Middle frontal gyrus (tissue), 1 donor: Measurements from ENCODE around the gene KRT14.
"Not testable (repeated sequence)": the region's sequence is repeated elsewhere in the genome, so short reads cannot be mapped to it uniquely, and the experiment has no call there.

Experiments used
- DNase-seq: peaks from one replicate; pipeline ENCODE4 v3.0.0-alpha.2; 2015; ENCODE audit warnings: low spot score; ENCODE audit errors: extremely low spot score

KRT14 gene

DNA sequence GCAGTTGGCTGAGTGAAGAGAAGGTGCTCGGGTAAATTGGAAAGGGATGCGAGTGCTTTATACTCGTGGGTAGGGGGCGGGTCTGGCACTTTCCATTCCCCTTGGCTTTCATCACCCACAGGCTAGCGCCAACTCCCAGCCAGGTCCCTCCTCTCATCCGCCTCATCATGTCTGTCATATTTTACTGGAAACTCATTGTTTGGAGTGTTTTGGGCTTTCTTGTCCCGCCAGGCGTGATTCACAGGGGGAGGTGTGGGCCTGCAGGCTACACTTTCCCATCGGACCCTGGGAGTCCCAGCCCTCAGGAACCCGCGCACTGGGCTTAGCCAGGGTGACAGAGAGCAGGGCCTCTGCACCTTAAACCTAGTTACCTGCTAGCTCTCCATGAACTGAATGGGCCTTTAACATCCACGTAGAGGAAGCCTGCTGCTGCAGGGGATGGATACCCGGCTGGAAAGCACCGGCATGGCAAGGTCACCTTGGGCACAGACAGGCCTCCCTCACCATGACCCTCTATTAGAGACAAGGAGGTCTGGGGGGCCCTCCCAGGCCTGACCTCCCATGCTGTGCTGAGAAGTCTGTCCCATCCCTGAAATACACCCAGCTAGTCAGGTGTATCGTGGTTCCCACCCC is at the start of gene KRT14:
Gene KRT14 (minus strand): TSS at position 33 of the 633 bp plus-strand sequence. CDS start 61 bp downstream, outside the sequence.
- DNase-seq = no peak

DNA sequence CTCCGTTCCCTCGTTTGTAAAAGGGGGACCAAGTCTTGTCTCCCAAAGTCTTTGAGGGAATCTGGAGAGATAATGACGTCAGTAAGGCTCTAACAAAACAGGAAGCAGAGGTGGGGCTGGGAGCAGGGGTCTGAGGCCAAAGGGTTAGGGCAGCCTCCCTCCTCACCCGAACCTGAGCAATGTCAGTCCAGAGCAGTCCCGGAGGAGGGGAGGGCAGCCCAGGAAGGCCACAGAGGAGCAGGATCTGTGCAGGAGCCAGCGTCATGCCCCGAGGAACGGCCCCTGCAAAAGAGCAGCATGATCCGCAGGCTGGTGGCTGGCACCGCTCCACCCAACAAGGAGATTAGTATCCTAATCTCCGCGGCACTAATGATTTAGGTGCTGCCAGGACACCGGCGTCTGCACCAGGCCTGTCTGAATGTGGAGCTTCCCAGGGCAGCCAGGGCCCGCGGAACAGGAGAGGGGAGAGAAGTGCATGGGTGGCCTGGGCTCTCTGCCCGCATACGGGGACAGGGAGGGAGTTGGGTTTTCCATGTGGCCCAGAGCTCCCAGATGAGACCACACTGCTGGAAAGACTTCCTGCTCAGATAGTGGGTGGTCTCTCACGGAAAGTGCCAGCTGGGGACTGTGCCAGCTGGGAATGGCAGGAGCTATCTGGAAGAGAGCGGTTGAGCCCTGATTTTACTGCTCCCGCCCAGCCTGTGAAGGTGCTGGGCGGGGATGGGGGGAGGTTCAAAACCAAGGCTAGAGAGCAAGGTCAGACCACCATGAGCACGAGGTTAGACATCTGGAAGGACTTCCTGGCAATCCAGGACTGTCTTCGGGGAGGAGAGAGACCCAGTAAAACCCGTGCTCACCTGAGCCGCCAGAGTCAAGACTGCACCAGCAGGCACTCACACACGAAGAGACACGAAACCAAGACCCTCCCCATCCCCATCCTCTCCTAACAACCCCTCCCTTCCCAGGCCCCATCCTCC is 48.7 kb upstream of the KRT14 start:
- DNase-seq = no peak

DNA sequence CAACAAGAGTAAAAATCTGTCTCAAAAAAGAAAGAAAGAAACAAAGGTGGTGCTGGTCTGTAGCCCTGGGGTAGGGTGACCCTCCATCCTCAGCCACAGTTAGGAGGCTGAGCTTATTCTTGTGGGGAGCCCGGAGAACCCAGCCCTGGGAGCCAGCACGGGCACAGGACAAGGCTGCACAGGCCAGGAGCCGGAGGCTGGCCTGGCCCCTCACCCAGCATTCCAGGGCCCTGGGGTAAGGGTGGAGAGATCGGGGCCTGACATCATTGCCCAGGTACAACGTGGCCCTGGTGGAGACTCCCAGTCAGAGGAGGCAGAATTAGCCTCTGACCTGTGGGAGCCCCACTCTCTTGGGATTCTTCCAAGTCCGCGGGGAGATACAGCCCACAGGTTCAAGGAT is 47.9 kb upstream of the KRT14 start:
- no peak for DNase-seq

DNA sequence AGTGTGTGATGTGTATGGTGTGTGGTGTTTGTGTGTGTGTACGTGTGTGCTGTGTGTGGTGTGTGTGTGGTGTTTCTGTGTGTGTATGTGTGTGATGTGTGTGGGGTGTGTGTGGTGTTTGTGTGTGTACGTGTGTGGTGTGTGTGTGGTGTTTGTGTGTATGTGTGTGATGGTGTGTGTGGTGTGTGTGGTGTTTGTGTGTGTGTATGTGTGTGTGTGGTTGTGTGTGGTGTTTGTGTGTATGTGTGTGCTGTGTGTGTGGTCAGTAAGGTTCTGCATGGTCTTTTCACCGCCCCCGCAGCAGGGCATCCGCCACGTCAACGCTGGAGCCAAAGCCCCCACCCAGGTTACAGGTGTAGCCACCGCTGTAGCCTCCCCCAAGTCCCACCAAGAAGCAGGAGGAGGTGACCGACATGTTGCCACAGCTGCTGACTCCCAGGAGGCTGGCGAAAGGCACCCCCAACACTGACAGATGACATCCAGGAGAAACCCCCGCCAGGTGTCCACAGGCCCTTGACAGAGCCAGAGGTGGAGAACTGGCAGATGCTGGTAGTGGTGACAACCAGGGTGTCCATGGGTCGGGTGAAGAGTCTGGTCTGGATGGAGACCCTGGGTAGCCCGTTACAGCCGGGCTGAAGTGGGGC is 47.0 kb upstream of the KRT14 start:
- no peak for DNase-seq

DNA sequence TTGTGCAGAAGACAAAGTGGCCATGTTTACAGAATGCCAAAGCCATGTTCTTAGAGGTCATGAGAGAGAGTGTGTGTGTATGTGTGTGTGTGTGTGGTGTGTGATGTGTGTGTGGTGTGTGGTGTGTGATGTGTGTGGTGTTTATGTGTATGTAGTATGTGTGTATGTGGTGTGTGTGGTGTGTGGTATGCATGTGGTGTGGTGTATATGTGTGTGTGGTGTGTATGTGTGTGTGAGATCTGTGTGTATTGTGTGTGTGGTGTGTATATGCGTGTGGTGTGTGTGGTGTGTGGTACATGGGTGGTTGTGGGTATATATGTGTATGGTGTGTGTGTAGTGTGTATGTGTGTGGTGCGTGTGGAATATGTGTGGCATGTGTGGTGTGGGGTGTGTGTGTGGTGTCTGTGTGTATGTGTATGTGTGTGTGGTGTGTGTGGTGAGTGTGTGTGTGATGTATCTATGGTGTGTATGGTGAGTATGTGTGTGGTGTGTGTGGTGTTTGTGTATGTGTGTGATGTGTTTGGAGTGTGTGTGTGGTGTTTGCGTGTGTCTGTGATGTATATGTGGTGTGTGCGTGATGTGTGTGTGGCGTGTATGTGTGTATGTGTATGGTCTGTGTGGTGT is 45.9 kb upstream of the KRT14 start:
- DNase-seq = no peak

DNA sequence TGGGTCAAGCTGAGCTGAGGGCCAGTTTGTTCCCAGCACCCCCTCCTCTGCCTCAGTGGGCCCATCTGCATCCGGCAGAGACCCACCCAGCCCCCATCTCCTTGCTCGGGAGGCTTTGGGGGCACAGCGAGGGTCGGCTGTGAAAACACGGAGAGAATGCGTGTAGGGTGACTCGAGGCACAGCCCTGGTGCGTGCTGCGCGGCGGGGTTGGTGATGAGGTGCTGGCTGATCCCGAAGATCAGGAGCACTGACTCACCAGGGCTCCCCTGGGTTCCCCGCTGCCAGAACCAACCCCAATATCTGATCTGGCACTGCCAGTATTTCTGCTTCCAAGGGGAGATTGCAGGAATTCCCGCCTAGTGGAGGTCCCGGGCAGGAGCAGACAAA is 45.2 kb upstream of the KRT14 start:
- no peak for DNase-seq

DNA sequence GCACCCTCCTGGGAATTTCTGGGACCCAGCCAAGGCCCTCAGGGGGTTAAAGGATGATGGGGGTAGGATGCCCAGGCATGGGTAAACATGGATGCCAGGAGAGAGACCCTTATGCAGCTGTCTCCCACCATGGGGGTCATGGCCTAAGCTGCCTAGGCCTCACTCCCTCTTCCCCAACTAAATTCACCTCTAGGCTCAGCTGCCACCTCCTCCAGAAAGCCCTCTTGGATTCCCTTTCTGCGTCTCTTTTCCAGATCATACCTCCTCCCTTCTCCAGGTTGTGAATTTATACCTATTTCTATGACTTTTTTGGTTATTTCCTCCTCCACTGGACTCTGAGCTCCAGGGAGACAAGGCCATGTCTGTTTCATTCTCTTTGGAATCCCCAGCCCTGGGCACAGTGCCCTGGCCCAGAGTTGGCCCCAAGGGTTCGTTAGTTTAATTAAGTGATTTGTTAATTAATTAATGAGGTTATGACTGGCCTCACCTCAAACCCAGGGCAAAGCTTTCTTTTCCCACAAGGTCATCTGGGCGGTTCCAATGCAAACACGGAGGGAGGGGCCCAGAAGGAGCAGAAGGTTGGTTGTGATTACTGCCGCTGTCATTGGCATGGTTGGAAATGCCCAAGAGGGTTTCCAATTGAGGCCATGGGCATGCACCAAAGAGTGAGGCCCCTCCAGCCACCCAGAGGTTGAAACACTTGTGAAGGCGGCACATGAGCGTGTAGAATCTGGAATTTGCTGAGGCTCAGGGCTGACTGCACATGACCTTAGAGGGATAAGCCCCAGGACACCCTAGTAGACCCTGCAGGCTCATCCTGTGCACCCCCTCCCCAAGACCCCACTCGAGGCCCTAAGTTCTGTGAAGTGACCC is 44.6 kb upstream of the KRT14 start:
- no peak for DNase-seq

DNA sequence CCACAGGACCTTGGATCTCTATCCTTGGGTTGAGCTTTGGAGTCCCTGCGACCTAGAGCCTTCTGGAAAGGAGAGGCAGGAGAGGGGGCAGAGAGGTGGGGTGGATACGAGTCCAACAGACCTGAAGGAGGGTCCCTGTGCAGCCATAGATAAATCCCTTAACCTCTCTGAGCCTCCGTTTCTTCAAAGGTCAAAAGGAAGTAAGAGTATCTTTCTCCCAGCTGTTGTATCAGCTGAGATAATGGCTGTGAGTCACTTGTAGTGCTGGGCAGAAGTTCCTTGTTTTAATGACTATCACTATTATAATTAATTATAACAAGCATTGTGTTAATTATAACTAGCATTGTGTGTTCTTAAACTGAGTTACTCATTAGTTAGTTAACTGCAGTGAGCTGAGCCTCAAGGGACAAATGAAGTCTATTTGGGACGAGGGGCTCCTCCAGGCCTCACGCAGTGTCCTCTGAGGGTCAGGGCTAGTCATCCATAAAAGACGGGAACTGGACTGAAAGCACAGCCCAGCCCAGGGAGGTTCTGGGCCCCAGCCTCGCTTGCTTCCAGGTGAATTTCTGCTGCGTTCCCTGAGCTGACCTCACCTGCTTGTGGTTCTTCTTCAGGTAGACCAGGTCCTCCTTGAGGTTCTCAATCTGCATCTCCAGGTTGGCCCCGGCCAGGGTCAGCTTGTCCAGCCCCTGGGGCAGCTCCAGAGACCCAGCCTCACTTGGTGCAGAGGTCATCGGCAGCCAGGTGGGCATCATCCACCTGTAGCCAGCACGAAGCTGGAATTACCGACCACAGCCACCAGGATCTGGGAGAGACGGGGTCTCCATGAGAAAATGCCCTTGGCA is 43.4 kb upstream of the KRT14 start:
- no peak for DNase-seq

DNA sequence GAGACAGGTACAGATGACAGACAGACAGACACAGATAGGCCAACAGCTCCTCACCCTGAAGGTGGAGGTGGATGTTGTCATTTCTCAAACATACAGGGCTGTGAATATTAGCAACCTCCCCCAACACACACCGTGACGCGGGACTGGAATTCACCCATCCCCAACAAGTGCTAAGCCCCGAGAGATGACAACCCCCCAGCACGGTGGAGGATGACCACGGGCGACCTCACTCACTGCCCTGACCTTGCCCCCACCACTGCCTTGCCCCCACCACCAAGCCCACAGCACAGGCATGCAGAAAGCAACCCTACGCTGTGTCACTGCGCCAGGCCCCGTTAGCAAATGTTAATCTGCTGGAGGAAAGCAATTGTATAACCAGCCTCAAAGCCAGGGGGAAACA is 42.6 kb upstream of the KRT14 start:
- no peak for DNase-seq

DNA sequence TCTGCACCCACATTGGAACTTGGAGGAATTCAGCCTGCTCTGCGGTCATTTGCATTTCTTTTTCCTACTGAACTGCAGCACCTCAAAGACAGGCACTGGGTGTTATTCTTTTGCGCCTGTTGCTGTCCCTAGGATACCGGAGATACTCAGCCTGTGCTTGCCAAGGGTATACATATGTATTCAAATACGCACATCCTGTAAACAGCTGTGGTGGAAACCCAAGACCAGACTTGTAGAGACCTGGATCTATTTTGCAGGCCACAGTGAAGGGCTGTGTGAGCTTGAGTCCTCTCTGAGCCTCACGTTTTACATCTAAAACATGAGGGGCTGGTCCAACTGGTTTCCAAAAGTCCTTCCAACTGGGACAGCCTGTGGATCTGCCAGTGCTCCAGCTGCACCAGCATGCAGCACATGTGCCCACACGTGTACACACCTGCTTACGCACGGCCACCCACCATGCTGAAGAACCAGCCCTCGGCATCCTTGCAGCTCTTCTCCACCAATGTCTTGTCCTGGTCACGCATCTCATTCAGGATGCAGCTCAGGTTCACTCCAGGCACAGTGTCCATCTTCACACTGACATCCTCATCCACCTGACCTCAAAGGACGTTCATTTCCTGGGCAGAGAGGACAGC is 42.0 kb upstream of the KRT14 start:
- DNase-seq = not testable (repeated sequence)

DNA sequence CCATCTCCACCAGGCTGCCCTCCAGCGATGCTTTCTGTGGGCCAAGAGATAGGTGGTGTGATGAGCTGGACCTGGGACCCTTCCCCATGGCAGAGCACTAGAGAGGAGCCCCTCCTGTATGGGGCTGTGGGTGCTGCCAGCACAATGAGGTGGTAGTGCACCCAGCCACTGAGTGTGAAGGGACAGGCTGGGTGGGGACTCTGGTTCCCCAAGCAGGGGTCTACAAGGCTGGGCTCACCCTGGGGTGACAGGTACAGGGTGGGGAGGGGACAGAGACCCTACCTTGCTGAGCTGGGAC is 41.3 kb upstream of the KRT14 start:
- DNase-seq = not testable (repeated sequence)

DNA sequence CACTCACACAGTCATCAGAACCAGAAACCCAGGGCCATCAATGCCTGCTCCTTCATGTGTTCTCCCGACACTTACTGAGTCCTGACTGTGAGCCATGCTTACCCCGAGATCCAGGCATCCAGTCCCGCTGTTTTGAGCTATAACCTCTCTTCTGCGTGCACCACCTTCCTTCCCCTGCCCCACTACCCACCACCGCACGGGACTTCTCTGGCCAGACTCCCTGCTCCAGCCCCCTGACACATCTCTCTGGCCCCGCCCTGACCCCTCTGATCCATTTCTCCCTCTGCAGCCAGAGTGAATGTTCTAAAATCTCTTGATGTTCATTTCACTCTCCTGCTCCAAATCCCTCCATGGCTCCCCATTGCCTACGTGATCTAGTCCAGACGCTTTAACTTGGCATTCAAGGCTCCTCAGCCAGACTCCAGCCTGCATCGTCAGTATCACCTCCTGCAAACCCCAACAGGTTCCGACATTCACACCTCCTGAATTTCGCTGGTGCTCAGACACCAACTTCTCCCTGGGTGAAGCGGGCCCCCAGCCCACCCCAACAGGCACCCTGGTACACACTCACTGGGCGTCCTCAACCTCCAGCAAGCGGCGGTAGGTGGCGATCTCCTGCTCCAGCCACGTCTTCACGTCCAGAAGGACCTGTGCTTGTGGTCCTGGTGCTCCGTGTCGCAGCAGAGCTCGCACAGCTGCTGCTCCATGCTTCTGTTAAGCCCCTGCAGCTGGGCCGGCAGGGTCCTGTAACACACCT is 40.8 kb upstream of the KRT14 start:
- no peak for DNase-seq

DNA sequence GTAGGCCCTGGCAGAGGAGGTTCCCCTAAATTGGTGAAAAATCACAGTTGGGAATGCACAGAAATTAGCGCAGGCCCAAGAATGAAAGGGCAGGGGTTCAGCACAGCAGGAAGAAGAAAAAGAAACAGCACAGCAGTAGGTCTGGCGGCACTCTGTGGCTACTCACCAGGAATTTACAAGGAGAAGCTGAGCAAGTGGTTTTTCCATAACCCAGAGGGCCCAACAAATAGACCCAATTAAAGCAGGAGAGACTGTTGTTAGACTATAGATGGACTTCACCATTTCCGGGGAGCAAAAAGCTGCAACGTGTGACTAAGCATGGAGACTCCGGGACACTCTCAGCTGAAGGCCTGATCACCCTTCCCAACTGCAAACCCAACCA is 40.2 kb upstream of the KRT14 start:
- not testable (repeated sequence) for DNase-seq

DNA sequence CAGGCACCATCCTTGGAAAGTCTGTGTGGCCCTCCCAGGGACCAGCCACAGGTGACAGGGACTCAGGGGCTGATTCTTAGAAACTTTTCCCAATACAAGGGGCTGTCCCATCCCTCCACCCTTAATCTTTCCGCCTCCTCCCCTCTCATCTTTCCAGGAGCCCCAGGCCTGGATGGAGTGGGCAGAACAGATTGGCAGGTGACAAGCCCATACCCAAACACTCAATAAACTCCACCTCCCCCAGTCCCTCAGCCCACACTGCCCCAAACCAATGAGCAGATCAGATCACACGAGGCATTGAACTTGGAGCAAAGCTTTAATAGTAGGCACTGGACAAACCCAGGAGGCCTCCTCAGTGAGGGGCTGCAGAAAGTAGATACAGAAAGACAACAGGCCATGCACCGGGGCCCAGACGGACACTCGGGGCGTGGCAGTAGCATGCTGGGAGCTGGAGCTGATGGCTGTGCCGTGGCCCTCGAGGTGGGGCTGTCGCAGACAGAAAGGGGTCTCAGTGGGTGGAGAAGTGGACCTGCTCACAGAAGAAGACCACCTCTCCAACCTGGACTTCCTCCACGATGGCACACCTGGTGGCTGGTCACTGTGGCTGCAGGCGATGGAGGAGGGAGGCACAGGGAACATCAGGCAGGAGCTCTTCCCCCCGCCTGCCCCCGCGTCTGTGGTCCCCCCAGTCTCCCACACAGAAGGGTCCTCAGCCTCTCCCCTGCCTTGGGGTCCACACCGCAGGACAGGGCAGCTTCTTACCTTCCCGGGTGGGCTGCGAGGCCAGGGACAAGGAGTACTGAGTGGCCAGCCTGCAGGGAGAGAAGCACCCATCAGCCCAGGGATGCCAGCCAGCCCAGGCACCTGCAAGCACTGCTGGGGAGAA is 39.6 kb upstream of the KRT14 start:
- not testable (repeated sequence) for DNase-seq

DNA sequence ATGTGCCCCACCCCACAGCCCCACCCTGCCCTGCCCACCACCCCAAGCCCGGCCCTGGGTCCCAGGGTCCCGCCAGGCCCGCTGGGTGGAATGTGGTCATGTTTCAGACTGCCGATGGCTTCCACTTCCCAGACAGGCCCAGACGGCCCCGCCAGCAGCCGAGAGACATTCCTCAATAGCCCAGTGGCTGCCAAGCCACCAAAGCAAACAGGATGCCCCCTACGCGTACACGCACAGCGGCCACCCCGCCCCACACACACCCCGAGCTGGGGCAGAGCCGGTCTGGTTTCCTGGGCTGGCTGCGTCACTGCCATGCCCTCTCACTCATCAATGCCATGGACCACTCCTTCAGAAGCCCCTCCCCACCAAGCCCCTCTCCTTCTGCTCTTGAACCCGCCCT is 38.9 kb upstream of the KRT14 start:
- DNase-seq = no peak

DNA sequence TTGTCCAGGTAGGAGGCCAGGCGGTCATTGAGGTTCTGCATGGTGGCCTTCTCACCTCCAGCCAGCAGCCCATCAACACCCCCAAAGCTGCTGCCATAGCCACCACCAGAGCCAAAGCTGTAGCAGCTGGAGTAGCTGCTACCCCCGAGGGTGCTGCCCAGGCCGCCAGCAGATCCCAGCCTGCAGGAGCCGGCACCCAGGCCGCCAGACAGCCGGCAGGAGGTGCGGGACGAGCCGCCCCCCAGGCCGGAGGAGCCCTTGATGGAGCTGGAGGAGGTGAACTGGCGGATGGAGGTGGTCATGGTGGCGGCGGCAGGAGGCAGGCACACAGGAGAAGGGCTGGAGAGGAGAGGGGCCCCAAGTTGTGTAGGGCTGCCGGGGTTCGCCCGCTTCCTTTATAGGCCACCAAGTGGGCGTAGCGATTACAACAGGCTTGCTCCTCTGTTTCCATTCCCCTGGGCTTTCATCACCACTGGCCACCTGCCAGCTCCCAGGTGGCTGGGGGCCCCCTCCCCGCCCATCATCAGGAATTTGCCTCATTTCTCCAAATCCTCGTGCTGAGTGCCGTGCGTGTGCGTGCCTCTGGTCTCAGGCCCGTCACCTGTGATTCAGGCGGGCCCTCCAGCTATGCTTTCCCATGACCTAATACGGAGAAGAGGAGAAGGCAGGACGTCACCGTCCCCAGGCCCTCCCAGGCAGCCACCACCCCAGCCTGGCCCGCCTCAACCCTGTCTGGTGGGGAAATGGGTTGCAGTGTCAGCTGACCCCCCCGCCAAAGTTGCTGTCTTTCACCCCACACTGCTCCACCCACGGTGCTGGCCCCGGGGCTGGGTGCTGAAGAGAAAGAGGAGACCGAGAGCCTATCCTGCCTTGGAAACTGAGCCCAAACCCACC is 37.8 kb upstream of the KRT14 start, which contains the start of gene KRT17:
Gene KRT17 (minus strand): TSS at position 368 of the 894 bp plus-strand sequence. CDS start 66 bp downstream, at position 302.
- DNase-seq = no peak
